Hepatocyte (in vitro differentiated cells): ENCODE results near the gene RASL10B. TPM values are rescaled to one million over a fixed set of nuclear protein-coding genes. Genes with fewer than 3 reads are reported as not detected.

Experiments
- DNase-seq: peaks from one replicate; pipeline ENCODE4 v3.0.0-alpha.2; 2016; ENCODE audit warnings: low spot score
- H2AFZ ChIP-seq: fragments of 200-600 bp; sonication (generic); 2 replicates; pipeline ENCODE4 v1.6.0; 2016; ENCODE audit warnings: antibody characterized with exemption, mild to moderate bottlenecking
- H3K27ac ChIP-seq: fragments of 200-600 bp; sonication (generic); 2 replicates; pipeline ENCODE4 v1.5.1; 2016; ENCODE audit warnings: mild to moderate bottlenecking
- H3K27me3 ChIP-seq: fragments of 200-600 bp; sonication (generic); 2 replicates; pipeline ENCODE4 v1.6.1; 2016
- H3K36me3 ChIP-seq: fragments of 200-600 bp; sonication (generic); replicated peaks from 2 replicates; pipeline ENCODE4 v1.5.1; 2016; ENCODE audit warnings: low read depth; ENCODE audit not compliant: insufficient read depth
- H3K4me1 ChIP-seq: fragments of 200-600 bp; sonication (generic); 2 replicates; pipeline ENCODE4 v1.5.1; 2016; ENCODE audit warnings: mild to moderate bottlenecking, moderate library complexity; ENCODE audit not compliant: insufficient read depth
- H3K4me2 ChIP-seq: fragments of 200-600 bp; sonication (generic); 2 replicates; pipeline ENCODE4 v1.6.0; 2016
- H3K4me3 ChIP-seq: fragments of 200-600 bp; sonication (generic); 2 replicates; pipeline ENCODE4 v1.5.1; 2016; ENCODE audit warnings: mild to moderate bottlenecking
- H3K79me2 ChIP-seq: fragments of 200-600 bp; sonication (generic); 2 replicates; pipeline ENCODE4 v1.6.0; 2017; ENCODE audit warnings: mild to moderate bottlenecking
- H3K9me2 ChIP-seq: fragments of 200-600 bp; sonication (generic); replicated peaks from 2 replicates; pipeline ENCODE4 v1.6.0; 2017; ENCODE audit warnings: mild to moderate bottlenecking; ENCODE audit not compliant: insufficient read depth
- H3K9me3 ChIP-seq: fragments of 200-600 bp; sonication (generic); 2 replicates; pipeline ENCODE4 v1.5.1; 2016; ENCODE audit warnings: low read depth, mild to moderate bottlenecking
- H4K20me1 ChIP-seq: fragments of 200-600 bp; sonication (generic); 2 replicates; pipeline ENCODE4 v1.6.0; 2016; ENCODE audit warnings: mild to moderate bottlenecking; ENCODE audit not compliant: insufficient read depth, poor library complexity, severe bottlenecking
- CTCF ChIP-seq: fragments of 200-600 bp; sonication (generic); IDR thresholded peaks from 2 replicates; pipeline ENCODE4 v1.5.1; 2016; ENCODE audit warnings: antibody characterized with exemption, mild to moderate bottlenecking; ENCODE audit not compliant: poor library complexity
- EZH2 ChIP-seq: fragments of 200-600 bp; sonication (generic); IDR thresholded peaks from 2 replicates; pipeline ENCODE4 v1.6.1; 2016; ENCODE audit warnings: antibody characterized with exemption, mild to moderate bottlenecking, borderline replicate concordance
- EZH2phosphoT487 ChIP-seq: fragments of 200-600 bp; sonication (generic); IDR thresholded peaks from one replicate; pipeline ENCODE4 v1.6.1; 2018; ENCODE audit warnings: antibody characterized with exemption, mild to moderate bottlenecking, low read depth, moderate library complexity; ENCODE audit not compliant: unreplicated experiment, severe bottlenecking
- WGBS: methylation state at CpG from one replicate; pipeline ENCODE4 v1.1.6; 2016; ENCODE audit warnings: low lambda C conversion rate; ENCODE audit errors: missing lambda C conversion rate; 5-methylcytosine and 5-hydroxymethylcytosine counted together
- polyA plus RNA-seq: library from polyadenylated mRNA; unstranded; fragments of >200 nt; fragmentation: Nextera tagmentation; extraction: Ambion mirVana; gene quantifications from 2 replicates; pipeline ENCODE4 v1.2.1, GENCODE V29; 2016
- total RNA-seq: library from RNA; depleted of rRNA; stranded (reverse); fragments of >200 nt; gene quantifications from 2 replicates; pipeline ENCODE4 v1.2.3, GENCODE V29; 2014

Gene RASL10B
- total and polyA plus RNA-seq, 2 experiments from 2014 or later, result 7.1 to 7.6 TPM

DNA sequence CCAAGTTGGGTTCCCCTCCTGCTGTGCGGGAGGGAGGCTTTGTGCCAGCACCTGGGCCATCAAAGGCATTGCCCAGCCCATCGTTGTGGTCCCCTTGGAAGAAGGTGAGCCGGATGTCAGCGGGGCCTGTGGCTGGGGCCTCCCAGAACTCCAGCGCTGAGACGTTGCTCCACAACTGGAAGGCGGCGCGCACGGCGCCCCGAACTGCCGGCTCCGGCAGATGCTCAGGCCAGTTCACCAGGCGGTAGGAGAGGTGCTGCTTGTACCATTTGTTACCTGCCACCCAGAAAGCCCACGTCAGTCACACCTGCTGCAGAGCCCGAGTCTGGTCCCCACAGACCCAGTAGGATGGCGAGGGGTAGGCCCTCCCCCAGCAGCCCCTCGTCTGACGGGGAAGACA is 41.7 kb downstream of the RASL10B start:
- no peak for DNase-seq
- H3K27ac ChIP-seq, result no peak overlapping the region

GRCh38 chr17:35773679-35774425 is 42.4 kb downstream of the RASL10B start:
- H2AFZ ChIP-seq, result no peak overlapping the region
- peak overlapping the region; percentile 65 for H3K27ac ChIP-seq
- no peaks in the 10 kb centered on the region for H3K9me3 ChIP-seq
- no peaks in the 10 kb centered on the region for H3K9me2 ChIP-seq
- no peaks in the 10 kb centered on the region for H3K36me3 ChIP-seq
- 71% methylated on average over 10 of the region's 10 CpGs for whole genome bisulfite sequencing
- H3K4me3 ChIP-seq, result no peak overlapping the region
- TF ChIP-seq EZH2phosphoT487 (no peak), CTCF (no peak), EZH2 (no peak)
- peaks cover 33% of the 10 kb centered on the region for H3K4me1 ChIP-seq
- no peaks in the 10 kb centered on the region for H3K27me3 ChIP-seq
- no peak for DNase-seq
- H3K79me2 ChIP-seq, result no peaks in the 10 kb centered on the region
- no peaks in the 10 kb centered on the region for H4K20me1 ChIP-seq
- H3K4me2 ChIP-seq, result no peak overlapping the region

More for the DNA sequence above, 41.7 kb downstream of the RASL10B start:
- H3K9me2 ChIP-seq, result no peaks in the 10 kb centered on the region
- no peak overlapping the region for H2AFZ ChIP-seq
- no peaks in the 10 kb centered on the region for H4K20me1 ChIP-seq
- no peaks in the 10 kb centered on the region for H3K9me3 ChIP-seq
- no peaks in the 10 kb centered on the region for H3K79me2 ChIP-seq
- WGBS, result 91% methylated on average over 20 of the region's 20 CpGs
- H3K4me2 ChIP-seq, result no peak overlapping the region
- H3K36me3 ChIP-seq, result no peaks in the 10 kb centered on the region
- TF ChIP-seq EZH2 (no peak), EZH2phosphoT487 (no peak), CTCF (no peak)
- peaks cover 33% of the 10 kb centered on the region for H3K4me1 ChIP-seq
- H3K4me3 ChIP-seq, result no peak overlapping the region
- no peaks in the 10 kb centered on the region for H3K27me3 ChIP-seq

DNA sequence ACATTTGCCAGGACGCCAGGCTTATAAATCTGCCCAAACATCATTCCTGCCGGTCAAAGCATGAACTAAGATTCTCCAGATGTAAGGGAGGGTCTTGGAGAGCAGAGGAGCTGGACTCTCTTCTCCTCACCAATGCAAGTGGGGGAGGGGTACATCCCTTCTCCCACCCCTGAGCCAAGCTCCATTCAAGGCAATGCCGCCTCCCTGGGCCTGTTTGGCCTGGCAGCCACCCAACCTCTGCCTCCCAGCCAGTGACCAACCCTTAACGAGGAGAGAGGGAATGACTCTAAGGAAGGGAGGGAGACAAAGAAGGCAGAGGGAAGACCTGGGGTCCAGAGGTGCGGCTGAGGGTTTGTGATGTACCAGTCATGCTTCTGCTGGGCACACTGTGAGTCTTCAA is 43.1 kb downstream of the RASL10B start:
- Histone ChIP-seq H3K27me3 (no peaks in the 10 kb centered on the region), H4K20me1 (no peaks in the 10 kb centered on the region), H3K4me3 (no peak overlapping the region), H3K4me2 (peak overlapping the region; percentile 33), H3K9me2 (no peaks in the 10 kb centered on the region), H3K4me1 (peaks cover 33% of the 10 kb centered on the region), H3K27ac (peak overlapping the region; percentile 65), H3K9me3 (no peaks in the 10 kb centered on the region), H3K36me3 (no peaks in the 10 kb centered on the region), H2AFZ (no peak overlapping the region), H3K79me2 (no peaks in the 10 kb centered on the region)
- TF ChIP-seq EZH2phosphoT487, result no peak
- no peak for TF ChIP-seq CTCF
- TF ChIP-seq EZH2, result no peak
- WGBS, result 54% methylated on average over 5 of the region's 5 CpGs
- DNase-seq, result peak; percentile 57
